PFSK-1 (cell line): ENCODE results near the gene SSU72.

Experiments used
- FOXP2 ChIP-seq: optimal IDR thresholded peaks from 2 replicates; pipeline ENCODE3; 2011; ENCODE audit warnings: borderline replicate concordance, control low read depth, inconsistent platforms; ENCODE audit not compliant: insufficient read depth; ENCODE audit errors: extremely low read length, extremely low read depth
- POLR2AphosphoS5 ChIP-seq: IDR thresholded peaks from 2 replicates; pipeline ENCODE4 v1.6.1; 2012; ENCODE audit warnings: low read depth, mild to moderate bottlenecking, control low read depth, low read length, moderate library complexity
- SIN3A ChIP-seq: IDR thresholded peaks from 2 replicates; pipeline ENCODE4 v1.6.1; 2012; ENCODE audit warnings: mild to moderate bottlenecking, low read length, moderate library complexity, borderline replicate concordance; ENCODE audit not compliant: insufficient read depth
- TAF1 ChIP-seq: IDR thresholded peaks from 2 replicates; pipeline ENCODE4 v1.6.1; 2012; ENCODE audit warnings: low read length, control low read depth, borderline replicate concordance; ENCODE audit not compliant: insufficient read depth
- TF ChIP-seq, protein P1 (sequence below), 2 experiments: IDR thresholded peaks; 2 replicates each; pipeline versions ENCODE4 v1.6.1 to v1.8.0; 2011 to 2012; ENCODE audit warnings: low read depth in 2 of 2, low read length in 2 of 2, control low read depth in 1 of 2, inconsistent platforms in 1 of 2, mild to moderate bottlenecking in 1 of 2, moderate library complexity in 1 of 2; ENCODE audit not compliant: insufficient read depth in 1 of 2

Gene SSU72

DNA sequence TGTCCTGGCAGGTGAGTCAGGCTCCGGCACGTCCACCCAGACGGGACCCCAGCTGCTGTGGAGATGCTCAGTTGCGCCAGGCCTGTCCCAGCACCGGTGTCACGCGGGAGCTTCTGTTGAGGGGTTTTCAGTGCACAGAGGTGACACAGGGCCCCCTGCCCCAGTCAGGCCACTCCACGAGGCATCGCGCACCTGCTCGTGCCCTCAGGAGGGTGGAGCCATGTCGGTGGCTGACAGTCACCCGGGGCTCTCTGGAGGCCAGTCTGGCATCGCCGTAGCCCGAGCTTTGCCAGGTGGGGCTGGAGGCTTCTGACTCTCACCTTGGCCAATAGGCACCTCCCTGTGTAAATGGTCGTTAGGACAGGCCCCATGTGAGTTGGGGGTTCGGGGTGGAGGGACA lies 45.3 kb downstream of the SSU72 start:
- TF ChIP-seq SIN3A: no peak
- TF ChIP-seq FOXP2: no peak
- TF ChIP-seq TAF1: no peak
- TF ChIP-seq POLR2AphosphoS5: no peak
- TF ChIP-seq, protein P1, sequence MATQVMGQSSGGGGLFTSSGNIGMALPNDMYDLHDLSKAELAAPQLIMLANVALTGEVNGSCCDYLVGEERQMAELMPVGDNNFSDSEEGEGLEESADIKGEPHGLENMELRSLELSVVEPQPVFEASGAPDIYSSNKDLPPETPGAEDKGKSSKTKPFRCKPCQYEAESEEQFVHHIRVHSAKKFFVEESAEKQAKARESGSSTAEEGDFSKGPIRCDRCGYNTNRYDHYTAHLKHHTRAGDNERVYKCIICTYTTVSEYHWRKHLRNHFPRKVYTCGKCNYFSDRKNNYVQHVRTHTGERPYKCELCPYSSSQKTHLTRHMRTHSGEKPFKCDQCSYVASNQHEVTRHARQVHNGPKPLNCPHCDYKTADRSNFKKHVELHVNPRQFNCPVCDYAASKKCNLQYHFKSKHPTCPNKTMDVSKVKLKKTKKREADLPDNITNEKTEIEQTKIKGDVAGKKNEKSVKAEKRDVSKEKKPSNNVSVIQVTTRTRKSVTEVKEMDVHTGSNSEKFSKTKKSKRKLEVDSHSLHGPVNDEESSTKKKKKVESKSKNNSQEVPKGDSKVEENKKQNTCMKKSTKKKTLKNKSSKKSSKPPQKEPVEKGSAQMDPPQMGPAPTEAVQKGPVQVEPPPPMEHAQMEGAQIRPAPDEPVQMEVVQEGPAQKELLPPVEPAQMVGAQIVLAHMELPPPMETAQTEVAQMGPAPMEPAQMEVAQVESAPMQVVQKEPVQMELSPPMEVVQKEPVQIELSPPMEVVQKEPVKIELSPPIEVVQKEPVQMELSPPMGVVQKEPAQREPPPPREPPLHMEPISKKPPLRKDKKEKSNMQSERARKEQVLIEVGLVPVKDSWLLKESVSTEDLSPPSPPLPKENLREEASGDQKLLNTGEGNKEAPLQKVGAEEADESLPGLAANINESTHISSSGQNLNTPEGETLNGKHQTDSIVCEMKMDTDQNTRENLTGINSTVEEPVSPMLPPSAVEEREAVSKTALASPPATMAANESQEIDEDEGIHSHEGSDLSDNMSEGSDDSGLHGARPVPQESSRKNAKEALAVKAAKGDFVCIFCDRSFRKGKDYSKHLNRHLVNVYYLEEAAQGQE (IDR thresholded peaks at IDR 0.05; ENCODE audit: insufficient read depth in 1 of 2, low read depth in 2 of 2, low read length in 2 of 2): no peak

DNA sequence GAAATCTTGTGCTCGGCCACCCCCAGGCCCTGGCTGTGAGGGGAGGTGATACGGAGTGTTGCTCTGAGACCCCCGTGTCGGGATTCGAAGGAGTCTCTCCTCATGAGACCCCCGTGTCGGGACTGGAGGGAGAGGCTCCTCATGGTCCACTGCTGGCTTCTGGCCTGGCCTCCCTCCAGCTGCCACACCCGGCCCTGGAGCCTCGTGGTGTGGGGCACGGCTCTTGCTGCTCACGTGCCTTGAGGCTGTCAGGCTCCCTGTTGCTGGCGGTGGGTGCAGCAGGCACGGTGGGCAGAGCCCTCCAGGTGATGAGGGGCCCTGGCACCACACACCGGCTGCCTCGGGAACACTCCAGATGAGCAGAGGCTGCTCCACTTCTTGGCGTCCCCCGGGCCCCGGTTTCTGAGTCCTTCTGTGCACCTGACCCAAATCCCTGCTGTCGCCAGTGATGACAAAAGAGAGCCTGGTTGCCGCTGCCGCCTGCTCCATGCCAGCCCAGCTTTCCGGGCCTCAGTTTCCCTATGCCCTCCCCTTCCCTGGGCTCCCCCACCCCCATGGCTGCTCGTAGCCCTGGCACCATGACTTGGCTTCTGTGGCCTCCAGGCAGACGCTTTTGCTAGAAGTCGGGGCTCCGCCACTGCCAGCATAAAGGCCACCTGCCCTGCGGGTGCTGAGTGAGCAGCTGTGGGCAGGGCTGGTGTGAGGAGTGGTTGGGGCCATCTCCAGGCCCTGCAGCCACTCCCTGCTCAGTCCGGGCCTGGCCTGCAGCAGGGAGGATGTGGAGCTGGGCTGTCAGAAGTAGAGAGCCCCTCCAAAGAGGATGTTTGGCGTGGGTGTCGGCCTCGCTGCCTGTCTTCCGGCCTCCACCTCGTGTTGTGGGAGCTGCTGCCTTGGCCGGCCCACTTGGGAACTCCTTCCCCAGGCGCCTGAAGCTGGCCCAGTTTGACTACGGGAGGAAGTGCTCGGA lies 46.1 kb downstream of the SSU72 start:
- TF ChIP-seq, protein P1 (IDR thresholded peaks at IDR 0.05; ENCODE audit: insufficient read depth in 1 of 2, low read depth in 2 of 2, low read length in 2 of 2): no peak
- TF ChIP-seq TAF1 (no peak), SIN3A (no peak), FOXP2 (no peak), POLR2AphosphoS5 (no peak)

DNA sequence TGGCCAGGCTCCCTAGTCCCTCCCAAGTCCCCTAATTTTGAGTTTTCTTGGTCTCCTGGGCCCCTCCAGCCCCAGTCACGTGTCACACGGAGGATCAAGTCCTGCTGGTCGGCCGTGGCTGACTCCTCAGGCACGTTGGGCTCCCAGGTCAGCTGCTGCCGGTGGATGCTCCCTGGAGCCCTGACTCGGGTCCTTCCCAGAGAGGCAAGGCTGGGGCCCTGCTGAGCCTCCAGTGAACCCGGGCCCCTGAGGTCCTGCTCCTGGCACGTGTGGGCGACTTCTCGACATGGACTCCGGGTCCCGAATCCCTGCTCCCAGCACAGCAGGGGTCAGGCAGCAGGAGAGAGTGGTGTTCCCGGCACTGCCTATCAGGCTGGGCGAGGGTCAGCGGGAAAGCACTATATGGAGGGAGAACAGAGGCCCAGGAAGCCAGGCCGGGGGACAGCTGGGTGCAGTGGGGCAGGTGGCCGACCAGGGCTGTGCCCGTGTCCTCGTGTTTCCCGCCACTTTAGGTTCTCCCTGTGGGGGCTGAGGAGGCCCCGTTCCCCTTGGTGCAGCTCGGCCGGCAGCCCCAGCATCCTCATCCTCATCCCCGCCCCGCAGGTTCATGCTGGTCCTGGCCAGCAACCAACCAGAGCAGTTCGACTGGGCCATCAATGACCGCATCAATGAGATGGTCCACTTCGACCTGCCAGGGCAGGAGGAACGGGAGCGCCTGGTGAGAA lies 47.4 kb downstream of the SSU72 start:
- TF ChIP-seq FOXP2 (no peak), SIN3A (no peak), POLR2AphosphoS5 (no peak), TAF1 (no peak)
- TF ChIP-seq, protein P1 (IDR thresholded peaks at IDR 0.05; ENCODE audit: insufficient read depth in 1 of 2, low read depth in 2 of 2, low read length in 2 of 2): no peak

DNA sequence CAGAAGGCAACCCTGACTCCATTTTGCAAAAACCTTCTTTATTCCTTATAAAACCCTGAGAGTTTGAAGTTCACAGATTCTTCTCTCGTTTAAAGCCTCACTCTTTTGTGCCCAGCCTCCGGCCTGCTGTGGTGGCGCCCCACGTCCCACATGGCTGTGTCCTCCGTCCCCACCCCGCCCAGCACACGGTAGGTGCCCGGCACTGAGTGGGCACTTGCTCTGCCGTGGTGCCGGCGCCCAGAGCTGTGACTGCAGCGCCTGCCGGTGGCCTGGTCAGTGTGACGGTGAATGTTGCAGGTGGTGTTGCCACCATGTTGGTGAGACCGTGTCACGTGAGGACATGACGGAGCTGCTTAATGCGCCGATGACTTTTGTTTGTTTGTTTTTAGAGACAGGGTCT lies 53.3 kb downstream of the SSU72 start:
- no peak for TF ChIP-seq FOXP2
- TF ChIP-seq, protein P1 (IDR thresholded peaks at IDR 0.05; ENCODE audit: insufficient read depth in 1 of 2, low read depth in 2 of 2, low read length in 2 of 2): no peak
- no peak for TF ChIP-seq TAF1
- TF ChIP-seq SIN3A: no peak
- TF ChIP-seq POLR2AphosphoS5: no peak
